Non-pigmented ciliary epithelial cell (primary cell): Measurements from ENCODE around the gene RENBP.
"Not testable (repeated sequence)": the region's sequence is repeated elsewhere in the genome, so short reads cannot be mapped to it uniquely, and the experiment has no call there.

Experiments
- DNase-seq: peaks from one replicate; pipeline ENCODE4 v3.0.0-alpha.2; 2010; ENCODE audit warnings: low read depth

RENBP gene

GRCh38 chrX:153944140-153944799, at the start of gene RENBP:
RENBP (minus strand) TSS chrX:153944643; CDS start chrX:153944610, 33 bp downstream.
- no peak for DNase-seq

GRCh38 chrX:153993978-153994377, 49.5 kb upstream of the RENBP start:
- no peak for DNase-seq

- DNase-seq = no peak
Measured at GRCh38 chrX:153993079-153993478, 48.6 kb upstream of the RENBP start.

GRCh38 chrX:153992180-153992579, 47.7 kb upstream of the RENBP start:
- DNase-seq = no peak

- no peak for DNase-seq
Measured at GRCh38 chrX:153991013-153991580, 46.7 kb upstream of the RENBP start.

GRCh38 chrX:153989973-153990655, 45.7 kb upstream of the RENBP start:
- no peak for DNase-seq

- no peak for DNase-seq
Measured at GRCh38 chrX:153988493-153988892, 44.0 kb upstream of the RENBP start.

GRCh38 chrX:153984351-153985178, 40.1 kb upstream of the RENBP start:
- no peak for DNase-seq

GRCh38 chrX:153983321-153983801, 38.9 kb upstream of the RENBP start:
- no peak for DNase-seq

- DNase-seq = no peak
Measured at GRCh38 chrX:153981771-153982533, 37.5 kb upstream of the RENBP start.

GRCh38 chrX:153981231-153981630, 36.8 kb upstream of the RENBP start:
- no peak for DNase-seq

GRCh38 chrX:153980394-153980793, 36.0 kb upstream of the RENBP start:
- DNase-seq = not testable (repeated sequence)

- no peak for DNase-seq
Measured at GRCh38 chrX:153974726-153975286, 30.4 kb upstream of the RENBP start.

GRCh38 chrX:153974003-153974725, 29.7 kb upstream of the RENBP start:
- no peak for DNase-seq

GRCh38 chrX:153973127-153974002, 28.9 kb upstream of the RENBP start:
- DNase-seq = no peak

- no peak for DNase-seq
Measured at GRCh38 chrX:153972368-153973126, 28.1 kb upstream of the RENBP start, which contains the start of gene TMEM187. TMEM187 (plus strand) TSS chrX:153972754; CDS start chrX:153982063, 9,309 bp downstream.

GRCh38 chrX:153971450-153972367, 27.3 kb upstream of the RENBP start, which contains the start of gene HCFC1:
HCFC1 (minus strand) TSS chrX:153971818; CDS start chrX:153970840, 978 bp downstream.
- DNase-seq = no peak

- no peak for DNase-seq
Measured at GRCh38 chrX:153971124-153971449, 26.6 kb upstream of the RENBP start.
